GM19043 (cell line): ENCODE measurements around the gene GPR146.

Experiments used
- ATAC-seq: cut with Tn5 transposase; IDR thresholded peaks from one replicate; pipeline ENCODE4 v1.9.1; 2021; ENCODE audit warnings: low read depth; ENCODE audit not compliant: unreplicated experiment

Gene GPR146

GRCh38 chr7:1011297-1012003 is 32.9 kb upstream of the GPR146 start:
- ATAC-seq, result no peak

- ATAC-seq, result no peak
Observed at GRCh38 chr7:1012004-1012715, 32.2 kb upstream of the GPR146 start.

- no peak for ATAC-seq
Observed at GRCh38 chr7:1012716-1013095, 31.6 kb upstream of the GPR146 start.

- ATAC-seq, result no peak
Observed at GRCh38 chr7:1013581-1013980, 30.8 kb upstream of the GPR146 start.

GRCh38 chr7:1014681-1015080 is 29.7 kb upstream of the GPR146 start:
- no peak for ATAC-seq

GRCh38 chr7:1015196-1016121 is 28.9 kb upstream of the GPR146 start:
- no peak for ATAC-seq

- no peak for ATAC-seq
Observed at GRCh38 chr7:1016577-1017531, 27.5 kb upstream of the GPR146 start.

GRCh38 chr7:1017586-1018333 is 26.6 kb upstream of the GPR146 start:
- ATAC-seq, result no peak

- no peak for ATAC-seq
Observed at GRCh38 chr7:1018334-1018695, 26.0 kb upstream of the GPR146 start.

- ATAC-seq, result no peak
Observed at GRCh38 chr7:1019255-1019785, 25.0 kb upstream of the GPR146 start.

- ATAC-seq, result no peak
Observed at GRCh38 chr7:1019789-1020610, 24.3 kb upstream of the GPR146 start.

GRCh38 chr7:1020849-1021251 is 23.5 kb upstream of the GPR146 start:
- ATAC-seq, result no peak

- ATAC-seq, result no peak
Observed at GRCh38 chr7:1021366-1021765, 23.0 kb upstream of the GPR146 start.

GRCh38 chr7:1021931-1022330 is 22.4 kb upstream of the GPR146 start:
- ATAC-seq, result no peak

GRCh38 chr7:1022356-1022755 is 22.0 kb upstream of the GPR146 start:
- no peak for ATAC-seq

- no peak for ATAC-seq
Observed at GRCh38 chr7:1022801-1023465, 21.4 kb upstream of the GPR146 start.

GRCh38 chr7:1024331-1024841 is 20.0 kb upstream of the GPR146 start:
- peak; percentile 55 for ATAC-seq
